Measurements from ENCODE around the gene RGS12. TPM values are rescaled to one million over a fixed set of nuclear protein-coding genes. Genes with fewer than 3 reads are reported as not detected.

RGS12 gene
- total RNA-seq, 1 experiment from 2014 or later: 16.9 TPM

DNA sequence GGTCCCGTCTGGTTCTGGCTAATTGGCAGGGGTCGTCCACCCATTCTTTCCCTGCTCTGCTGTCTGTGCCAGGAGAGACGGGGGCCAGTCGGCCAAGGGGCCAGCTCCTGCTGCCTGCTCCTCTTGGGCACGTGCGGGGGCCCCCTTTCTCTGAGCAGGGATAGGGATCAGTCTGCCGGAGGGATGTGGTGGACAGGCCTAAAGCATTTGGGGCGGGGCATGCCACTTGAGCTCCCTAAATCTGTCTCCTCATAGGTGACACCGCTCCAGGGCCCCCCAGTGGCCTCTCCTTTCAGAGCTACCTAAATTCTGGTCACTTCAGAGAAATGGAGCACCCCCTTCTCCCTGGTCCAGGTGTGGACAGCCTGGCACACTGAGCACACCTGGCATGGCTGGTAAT, 48.1 kb upstream of the RGS12 start:
- no peak overlapping the region for H2BK15ac ChIP-seq (ENCODE audit: low read depth, low read length)
- H3K4me2 ChIP-seq (ENCODE audit: insufficient read depth, insufficient read length, low read length): no peak overlapping the region
- no peak overlapping the region for H2AK5ac ChIP-seq (ENCODE audit: insufficient read length, low read length)
- peaks cover 4% of the 10 kb centered on the region for H4K20me1 ChIP-seq (ENCODE audit: control insufficient read depth, insufficient read depth, insufficient read length)
- no peak overlapping the region for H2AFZ ChIP-seq (ENCODE audit: low read length)
- no peak overlapping the region for H3K9ac ChIP-seq (ENCODE audit: extremely low read depth, insufficient read length, low read length)
- H4K8ac ChIP-seq (replicated peaks; ENCODE audit: insufficient read length, low read depth, low read length): no peak overlapping the region
- Mint-ChIP-seq H3K27me3 (ENCODE audit: low read depth) (peaks cover 15% of the 10 kb centered on the region), H3K36me3 (ENCODE audit: insufficient read depth in 1 of 3, low read depth in 3 of 3) (peaks cover 17 to 28% (median 22%) of the 10 kb centered on the region in 3 experiments; a peak in 6 of 7 replicates), H3K9me3 (no peaks in the 10 kb centered on the region; a peak in 1 of 5 replicates), H3K4me3 (no peak overlapping the region), H3K27ac (no peak overlapping the region), H3K4me1 (peaks cover 7 to 35% of the 10 kb centered on the region in 2 experiments)
- H3K23me2 ChIP-seq (ENCODE audit: insufficient read length, low read depth, low read length, poor library complexity, severe bottlenecking): no peaks in the 10 kb centered on the region
- H3K56ac ChIP-seq (ENCODE audit: insufficient read length, low read depth, low read length): no peak overlapping the region
- H3K23ac ChIP-seq (ENCODE audit: insufficient read length, low read depth, low read length): no peak overlapping the region
- WGBS (ENCODE audit: extremely low coverage, insufficient read length, low lambda C conversion rate): no CpG with 5 or more reads among the region's 9 CpGs
- no peak overlapping the region for H2BK5ac ChIP-seq (ENCODE audit: insufficient read length, low read length)
- H2BK20ac ChIP-seq (ENCODE audit: low read depth, low read length, poor library complexity, severe bottlenecking): no peak overlapping the region
- no peak overlapping the region for H4K91ac ChIP-seq (ENCODE audit: insufficient read length, low read depth, low read length)
- H3K27me3 ChIP-seq (ENCODE audit: insufficient read depth, low read length): no peaks in the 10 kb centered on the region
- TF ChIP-seq CTCF (conservative IDR thresholded peaks at IDR 0.05): no peak
- no peak overlapping the region; the same call in 1 of the 2 replicates for H3K14ac ChIP-seq (ENCODE audit: insufficient read depth, low read length)
- no peaks in the 10 kb centered on the region for H3K4me1 ChIP-seq (ENCODE audit: insufficient read depth, low read length)
- no peak overlapping the region for H3K27ac ChIP-seq (ENCODE audit: insufficient read length, low read depth, low read length)
- no peak overlapping the region for H2BK120ac ChIP-seq (ENCODE audit: low read depth, low read length, poor library complexity, severe bottlenecking)
- no peaks in the 10 kb centered on the region for H3K79me2 ChIP-seq (ENCODE audit: insufficient read depth, low read length)
- H3K79me1 ChIP-seq (ENCODE audit: insufficient read depth, low read depth, low read length, poor library complexity, severe bottlenecking): no peaks in the 10 kb centered on the region
- H4K5ac ChIP-seq (ENCODE audit: insufficient read length, low read depth, low read length): no peak overlapping the region
- H3T11ph ChIP-seq (ENCODE audit: low read length): no peak overlapping the region
- H3K4ac ChIP-seq (ENCODE audit: low read depth, low read length): no peak overlapping the region
- DNase-seq: no peak
- no peak overlapping the region for H2BK12ac ChIP-seq (ENCODE audit: insufficient read length, low read depth, low read length)
- H3K9me3 ChIP-seq (ENCODE audit: control insufficient read depth, low read depth, low read length): no peaks in the 10 kb centered on the region
- no peak overlapping the region for H3K18ac ChIP-seq (ENCODE audit: insufficient read length, low read depth, low read length)

All from H9 (cell line).